ENCODE measurements around the gene RTKN2.

- TF ChIP-seq CTCF (IDR thresholded peaks at IDR 0.05; ENCODE audit: low read length) = no peak
- no peak for TF ChIP-seq EZH2 (optimal IDR thresholded peaks at IDR 0.05; ENCODE audit: low read depth, low read length)
Measured at GRCh38 chr10:62244088-62244487, 24.6 kb downstream of the RTKN2 start.

Data from MM.1S (cell line).